ENCODE data around the gene TPST2.

DNA sequence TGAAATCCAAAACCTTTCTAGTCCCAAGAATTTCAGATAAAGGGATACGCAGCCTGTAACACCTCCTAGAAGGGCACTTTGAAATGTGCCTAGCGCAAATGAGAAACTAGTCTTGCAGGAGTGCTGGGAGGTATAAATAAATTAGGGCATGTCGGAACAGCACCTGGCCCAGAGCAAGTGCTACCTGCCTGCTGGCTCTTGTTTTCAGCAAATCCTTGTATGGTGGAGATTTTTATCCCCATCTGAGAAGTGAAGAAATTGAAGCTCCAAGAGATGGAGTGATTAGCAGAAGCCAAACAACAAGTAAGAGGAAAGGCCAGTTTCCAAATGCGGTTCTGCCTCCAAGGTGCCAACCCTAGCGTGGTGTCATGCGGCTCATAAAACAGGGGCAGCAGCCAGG is 40.9 kb downstream of the TPST2 start:
- no peak for TF ChIP-seq POLR2A (IDR thresholded peaks at IDR 0.05)
- TF ChIP-seq, protein P1, sequence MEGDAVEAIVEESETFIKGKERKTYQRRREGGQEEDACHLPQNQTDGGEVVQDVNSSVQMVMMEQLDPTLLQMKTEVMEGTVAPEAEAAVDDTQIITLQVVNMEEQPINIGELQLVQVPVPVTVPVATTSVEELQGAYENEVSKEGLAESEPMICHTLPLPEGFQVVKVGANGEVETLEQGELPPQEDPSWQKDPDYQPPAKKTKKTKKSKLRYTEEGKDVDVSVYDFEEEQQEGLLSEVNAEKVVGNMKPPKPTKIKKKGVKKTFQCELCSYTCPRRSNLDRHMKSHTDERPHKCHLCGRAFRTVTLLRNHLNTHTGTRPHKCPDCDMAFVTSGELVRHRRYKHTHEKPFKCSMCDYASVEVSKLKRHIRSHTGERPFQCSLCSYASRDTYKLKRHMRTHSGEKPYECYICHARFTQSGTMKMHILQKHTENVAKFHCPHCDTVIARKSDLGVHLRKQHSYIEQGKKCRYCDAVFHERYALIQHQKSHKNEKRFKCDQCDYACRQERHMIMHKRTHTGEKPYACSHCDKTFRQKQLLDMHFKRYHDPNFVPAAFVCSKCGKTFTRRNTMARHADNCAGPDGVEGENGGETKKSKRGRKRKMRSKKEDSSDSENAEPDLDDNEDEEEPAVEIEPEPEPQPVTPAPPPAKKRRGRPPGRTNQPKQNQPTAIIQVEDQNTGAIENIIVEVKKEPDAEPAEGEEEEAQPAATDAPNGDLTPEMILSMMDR (IDR thresholded peaks at IDR 0.05): no peak
